Measurements from ENCODE around the gene OLIG3.

OLIG3 gene

DNA sequence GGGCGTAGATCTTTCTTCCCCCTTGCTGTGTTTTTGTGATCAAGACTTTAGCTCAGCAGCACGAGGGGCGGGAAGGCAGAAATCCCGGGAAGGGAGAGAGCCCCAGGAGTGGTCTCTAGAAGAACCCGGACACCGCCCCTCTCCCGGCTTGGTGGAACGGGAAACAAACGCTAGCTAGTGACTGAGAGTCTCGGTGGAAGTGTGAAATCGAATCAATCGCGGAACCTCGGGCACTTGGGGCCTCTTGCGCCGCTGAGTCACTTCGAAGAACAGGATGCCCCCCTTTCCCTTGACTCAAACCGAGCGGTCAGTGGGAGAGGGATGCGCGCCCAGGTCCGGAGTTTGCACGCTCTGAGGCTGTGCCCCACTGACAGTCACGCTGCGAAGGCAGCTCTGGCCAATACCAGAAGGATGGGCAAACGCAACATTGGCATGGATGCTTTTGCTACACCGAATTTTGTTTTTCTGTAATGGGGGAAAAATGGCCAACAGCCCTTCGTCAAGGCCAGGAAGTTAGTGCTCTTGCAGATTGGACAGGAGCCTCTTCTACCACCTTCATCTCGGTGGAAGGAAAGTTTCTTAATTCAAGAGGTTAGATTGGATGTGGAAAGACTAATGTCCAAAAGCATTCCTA is 1.6 kb upstream of the OLIG3 start:
- DNase-seq = no peak

DNA sequence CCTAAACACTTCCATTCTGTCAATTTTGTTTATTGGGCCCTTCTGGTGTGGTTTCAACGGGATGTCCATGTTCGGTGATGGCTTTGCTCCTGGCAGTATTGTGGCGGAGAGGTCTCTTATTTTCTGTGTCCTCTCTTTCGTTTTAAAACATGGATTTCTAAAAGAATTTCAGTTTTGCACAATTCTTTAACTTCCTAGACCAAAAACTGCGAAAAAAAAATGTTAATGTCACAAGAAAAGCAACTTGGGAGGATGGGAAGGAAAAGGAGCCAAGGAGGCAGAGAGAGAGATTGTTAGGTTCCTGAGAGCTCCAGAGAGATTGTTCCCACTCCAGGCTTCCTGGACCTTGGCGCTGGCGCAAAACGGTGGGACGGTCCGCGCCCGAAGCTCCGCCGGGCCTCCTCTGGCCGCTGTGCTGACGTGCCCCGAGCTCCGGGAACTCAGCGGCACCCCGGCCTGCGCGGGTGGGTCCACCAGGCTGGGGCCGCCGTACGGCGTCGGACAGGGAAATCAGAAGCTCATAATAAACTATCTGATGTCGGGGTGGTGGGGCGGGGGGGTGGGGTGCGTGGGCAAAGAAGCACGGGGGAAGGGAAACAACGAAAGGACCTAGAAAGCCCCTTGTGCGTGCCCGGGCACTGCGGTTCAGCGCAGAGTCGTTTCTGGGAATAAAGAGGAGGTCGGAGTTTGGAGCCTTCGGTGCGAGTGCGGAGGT is 951 bp upstream of the OLIG3 start:
- no peak for DNase-seq

DNA sequence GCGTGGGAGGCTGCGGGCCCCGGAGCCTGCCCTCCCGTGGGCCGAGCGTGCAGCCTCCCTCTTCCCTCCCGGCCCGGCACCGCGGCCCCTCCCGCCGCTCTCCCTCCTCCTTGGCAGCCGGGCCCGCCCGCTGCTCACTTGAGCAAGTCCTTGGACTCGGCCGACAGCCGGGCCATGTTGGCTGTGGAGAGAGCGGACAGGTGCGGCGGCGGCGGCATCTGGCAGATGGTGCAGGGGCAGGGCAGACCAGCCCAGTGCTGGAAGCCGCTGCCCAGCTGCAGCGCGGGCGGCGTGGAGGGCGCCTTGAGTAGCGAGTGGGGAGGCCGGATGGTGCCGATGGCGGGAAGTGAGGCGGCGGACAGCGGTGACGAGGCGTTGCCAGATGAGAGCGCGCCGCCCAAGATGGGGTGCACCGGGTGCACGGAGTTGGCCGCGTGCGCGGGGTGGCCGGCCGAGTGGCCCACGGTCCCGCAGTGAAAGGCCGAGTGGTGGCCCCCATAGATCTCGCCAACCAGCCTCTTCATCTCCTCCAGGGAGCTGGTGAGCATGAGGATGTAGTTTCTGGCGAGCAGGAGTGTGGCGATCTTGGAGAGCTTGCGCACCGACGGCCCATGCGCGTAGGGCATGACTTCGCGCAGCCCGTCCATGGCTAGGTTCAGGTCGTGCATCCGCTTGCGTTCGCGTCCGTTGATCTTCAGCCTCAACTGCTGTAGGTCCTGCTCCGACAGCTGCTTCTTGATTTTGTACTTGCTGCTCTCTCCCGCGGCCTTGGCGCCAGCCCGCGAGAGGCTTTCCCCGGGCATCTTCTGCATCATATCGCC is 766 bp downstream of the OLIG3 start:
- DNase-seq = no peak

DNA sequence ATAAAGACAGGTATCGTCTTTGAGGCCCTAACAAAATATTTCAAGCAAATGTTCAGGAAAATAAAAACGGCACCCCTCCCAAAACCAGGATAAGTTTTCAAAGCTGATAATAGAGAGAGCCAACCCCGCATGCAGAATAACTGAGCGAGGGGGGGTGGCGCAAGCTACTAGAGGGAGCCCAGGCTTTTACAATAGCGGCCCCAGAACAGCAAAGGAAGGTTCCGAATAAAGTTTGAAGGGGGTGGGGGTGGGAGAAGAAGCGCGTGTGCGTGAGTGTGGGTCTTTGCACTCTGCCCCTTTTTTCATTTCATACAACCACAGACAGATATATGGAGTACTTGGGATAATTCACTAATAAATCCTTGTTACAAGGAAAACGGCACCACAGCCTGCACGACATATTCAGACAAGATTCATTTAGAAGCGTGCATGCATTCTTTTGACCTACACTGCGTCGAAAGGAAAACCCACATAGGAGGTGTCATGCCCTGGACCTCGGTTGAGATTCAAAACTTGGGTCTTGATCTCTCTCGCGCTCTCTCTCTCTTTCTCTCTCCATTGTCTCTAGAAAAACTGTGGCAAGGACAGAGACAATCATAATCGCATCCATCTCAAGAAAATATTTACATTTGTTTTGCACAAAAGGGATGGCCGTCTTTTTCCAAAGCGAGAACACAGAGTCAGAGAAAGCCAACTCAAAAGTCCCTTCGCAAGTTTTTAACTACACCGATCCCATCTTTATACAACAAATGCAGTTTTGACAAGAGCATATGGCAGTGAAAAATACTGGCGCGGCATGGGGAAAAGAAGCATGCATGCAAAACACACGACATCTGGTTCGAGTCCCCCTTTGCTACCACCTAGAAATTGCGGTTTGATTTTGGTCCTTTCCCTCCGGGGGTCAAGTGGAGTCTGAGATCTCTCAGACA is 1.6 kb downstream of the OLIG3 start:
- DNase-seq = no peak

DNA sequence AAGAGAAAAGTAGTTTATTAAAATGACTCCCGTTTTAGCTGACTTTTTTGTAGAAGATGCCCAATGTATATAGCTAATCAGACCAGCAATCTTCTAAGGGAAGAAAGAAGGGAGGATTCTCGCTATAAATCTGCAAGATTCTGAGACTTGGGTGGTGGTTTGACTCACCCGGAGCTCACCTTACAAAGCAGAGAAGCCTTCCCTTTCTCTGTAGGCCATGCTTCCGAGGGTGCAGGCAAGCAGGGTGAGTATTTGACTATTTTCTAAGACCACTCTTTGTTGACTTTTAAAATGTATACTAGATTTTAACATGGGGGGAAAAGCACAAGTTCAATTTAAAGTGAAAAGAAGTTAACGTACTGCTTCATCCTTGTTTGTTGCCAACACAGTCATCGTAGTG is 2.7 kb downstream of the OLIG3 start:
- DNase-seq = no peak

DNA sequence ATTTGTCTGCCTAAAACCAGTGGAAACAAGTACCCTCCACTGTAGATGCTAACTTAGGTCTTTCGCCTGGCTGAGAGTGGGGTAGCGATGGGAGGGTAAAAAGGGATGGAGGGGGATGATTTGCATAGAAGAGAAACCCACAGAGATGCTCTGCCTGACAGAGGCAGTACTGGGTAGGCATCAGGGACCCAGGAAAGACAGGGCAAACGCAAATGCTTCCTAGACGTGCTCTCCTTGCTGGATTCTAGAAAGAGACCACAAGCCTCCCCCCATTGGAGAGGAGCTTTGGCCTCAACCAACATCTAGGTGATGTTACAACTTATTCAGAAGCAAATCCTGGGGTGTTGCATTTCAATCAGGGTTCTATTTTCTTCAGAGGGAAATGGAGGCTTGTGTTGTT is 3.2 kb downstream of the OLIG3 start:
- DNase-seq = no peak

DNA sequence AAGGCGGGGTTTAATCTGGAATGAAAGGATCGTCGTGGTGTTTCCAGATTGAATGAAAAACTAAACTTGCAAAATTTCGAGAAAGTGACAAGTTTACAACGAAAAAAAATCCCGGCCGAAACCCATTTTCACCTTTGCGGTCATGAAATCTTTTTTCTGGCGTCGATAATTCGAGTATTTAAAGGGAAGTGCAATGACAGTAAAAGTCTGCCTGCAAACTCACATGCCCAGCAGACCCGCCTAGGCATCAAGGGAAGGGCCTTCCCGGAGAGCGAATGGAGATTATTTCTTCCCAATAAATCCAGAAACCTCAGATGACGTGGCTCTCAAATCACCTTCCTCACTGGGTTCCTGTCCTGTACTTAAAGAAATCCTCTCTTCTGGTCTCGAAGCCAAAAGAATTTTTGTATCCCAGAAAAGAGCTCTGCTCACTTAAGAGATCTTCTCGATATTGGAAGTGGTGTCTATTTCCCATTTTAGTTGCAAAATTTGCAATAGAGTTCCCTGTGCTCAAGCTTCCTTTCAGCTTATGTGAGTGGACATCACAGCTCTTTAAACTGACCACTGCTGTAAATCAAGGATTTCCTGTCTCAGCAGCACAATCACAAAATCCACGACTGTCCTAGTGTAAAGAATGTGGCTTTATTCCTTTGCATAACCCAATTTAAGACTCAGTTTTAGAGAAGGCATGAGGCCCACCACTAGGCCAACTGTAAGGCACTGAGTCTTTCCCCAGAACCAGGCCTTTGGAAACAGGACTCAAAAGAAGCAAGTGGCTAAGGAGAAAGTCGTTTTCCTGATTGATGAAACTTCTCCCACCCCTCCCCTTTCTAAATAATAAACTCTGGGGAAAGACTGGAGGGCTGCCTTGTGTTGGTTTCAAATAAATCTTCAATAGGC is 3.9 kb downstream of the OLIG3 start:
- no peak for DNase-seq

DNA sequence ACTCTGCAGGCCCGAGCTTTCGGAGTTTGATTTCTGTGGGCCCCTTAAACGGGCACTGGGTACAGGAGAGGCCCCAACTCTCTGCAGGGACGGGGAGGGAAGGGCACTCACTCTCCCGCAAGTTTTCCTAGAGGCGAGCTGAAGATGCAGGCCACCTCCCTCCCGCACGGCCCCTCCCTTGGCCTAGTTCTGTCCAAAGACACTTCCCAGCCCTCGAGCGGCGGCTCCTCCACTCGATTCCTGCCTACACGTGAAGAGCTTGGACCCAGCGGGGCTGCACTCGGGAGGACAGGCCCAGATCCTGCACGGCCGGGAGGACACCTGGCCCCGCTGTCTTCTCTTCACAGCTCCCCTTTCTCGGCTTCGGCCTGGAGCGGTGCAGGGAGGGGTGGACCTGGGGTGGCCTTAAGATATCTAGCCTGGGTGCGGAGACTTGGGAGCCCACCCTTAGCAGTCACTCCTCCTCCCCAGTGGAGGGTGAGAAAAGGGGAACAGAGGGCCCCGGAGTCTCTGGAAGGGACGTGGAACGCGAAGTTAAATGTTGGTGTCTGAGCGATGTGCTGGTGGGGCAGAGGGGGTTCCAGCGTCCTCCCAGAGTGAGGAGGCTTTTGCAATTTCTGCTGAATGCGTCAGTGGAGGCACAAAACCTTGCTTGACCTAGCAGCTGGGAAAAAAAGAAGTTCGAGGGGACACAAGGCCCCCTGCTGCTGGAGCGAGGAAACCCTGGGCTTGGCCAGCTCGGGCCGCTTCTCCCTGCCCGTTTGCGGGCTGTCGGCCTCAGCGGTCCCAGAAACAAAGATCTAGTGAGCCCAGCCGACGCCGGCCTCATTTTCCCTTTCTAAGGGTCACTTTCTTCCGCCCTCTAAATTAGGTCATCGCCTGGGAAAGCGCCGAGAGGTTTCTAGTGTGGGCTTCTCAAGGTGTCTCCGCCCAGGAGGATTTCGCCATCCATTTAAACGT is 4.9 kb downstream of the OLIG3 start:
- no peak for DNase-seq

DNA sequence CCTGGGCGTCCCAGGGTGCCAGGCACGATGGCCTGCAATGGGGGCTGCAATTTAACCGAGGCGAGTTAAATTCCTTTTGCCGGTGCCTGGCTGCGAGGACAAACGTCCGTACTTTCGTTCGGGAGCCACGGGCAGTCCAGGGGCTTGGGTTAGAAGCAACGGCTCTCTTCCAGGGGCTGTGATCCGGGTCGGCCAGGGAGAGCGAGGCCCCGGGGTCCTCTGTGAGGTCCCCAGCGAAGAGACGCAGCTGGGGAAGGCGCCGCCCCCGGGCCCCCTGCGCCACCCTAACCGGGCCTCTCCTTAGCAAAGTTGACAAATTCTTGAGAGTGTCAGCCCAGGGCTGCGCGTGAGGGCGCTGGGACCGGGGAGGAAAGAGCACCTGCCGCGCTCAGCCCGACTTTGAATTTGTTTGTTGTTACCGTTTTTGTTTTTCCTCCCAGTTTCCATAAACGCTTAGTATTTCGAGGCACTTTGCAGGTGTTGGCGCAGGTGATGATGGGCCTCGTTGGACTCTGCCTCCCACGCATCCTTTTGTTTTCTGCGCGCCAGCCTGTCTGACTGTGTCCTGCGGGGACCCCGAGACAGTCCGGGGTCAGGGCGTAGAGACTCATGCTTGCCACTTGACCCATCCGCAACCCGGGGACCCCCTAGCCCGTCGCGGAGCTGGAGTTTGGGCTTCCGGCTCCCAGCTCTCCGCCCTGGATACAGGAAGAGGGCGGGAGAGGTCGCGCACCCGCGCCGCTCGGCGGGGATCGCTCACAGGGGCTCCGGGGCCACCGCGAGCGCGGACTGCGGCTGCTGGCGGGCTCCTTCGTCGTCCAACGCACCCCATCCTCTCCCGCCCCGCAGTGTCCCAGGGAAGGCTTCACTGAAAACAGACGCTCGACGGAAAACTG is 5.8 kb downstream of the OLIG3 start:
- DNase-seq = no peak

DNA sequence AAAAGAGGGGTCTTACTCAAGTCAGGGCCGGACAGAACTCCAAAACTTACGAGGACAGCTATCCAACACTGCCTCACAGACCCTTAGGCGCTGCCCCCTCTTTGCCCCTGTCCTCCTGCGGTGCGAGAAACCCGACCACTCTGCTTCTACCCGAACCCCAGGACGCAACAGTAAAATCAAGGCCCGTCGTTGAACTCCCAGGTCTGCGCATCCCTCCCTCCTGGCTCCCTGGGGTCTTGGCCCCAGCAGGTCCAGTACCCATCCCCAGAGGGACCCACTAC is 6.4 kb downstream of the OLIG3 start:
- no peak for DNase-seq

DNA sequence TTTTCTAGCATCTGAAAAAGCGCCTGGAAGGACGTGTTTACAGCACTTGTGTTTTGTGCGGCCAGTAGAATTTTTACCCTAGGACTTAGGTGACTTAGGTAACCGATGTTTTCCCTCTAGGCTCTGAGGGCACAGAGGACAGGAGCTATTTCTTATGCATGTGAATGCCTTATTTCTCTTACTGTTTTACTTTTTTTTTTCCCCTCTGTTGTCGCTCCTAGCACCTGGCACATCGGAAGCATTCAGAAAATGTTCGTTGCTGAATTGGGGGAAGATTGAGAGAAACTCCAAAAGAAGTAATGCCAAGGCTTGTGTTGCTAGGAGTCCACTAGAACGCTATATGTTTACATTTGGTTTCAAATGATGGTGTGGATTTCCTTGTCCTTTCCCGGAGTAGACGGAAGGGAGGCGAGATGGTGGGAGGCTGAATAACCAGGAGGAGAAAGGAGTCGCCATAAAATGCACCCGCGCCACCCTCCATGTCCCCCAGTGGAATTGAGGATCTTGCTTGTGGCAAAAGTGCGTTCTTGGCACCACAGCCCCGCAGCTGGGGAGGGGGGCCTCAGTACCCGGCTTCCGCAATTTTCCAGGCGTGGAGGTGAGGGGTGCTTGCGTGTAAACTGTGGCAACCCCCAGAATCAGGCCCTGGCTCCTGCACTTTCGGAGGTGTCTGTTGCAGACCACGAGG is 6.9 kb downstream of the OLIG3 start:
- DNase-seq = no peak

DNA sequence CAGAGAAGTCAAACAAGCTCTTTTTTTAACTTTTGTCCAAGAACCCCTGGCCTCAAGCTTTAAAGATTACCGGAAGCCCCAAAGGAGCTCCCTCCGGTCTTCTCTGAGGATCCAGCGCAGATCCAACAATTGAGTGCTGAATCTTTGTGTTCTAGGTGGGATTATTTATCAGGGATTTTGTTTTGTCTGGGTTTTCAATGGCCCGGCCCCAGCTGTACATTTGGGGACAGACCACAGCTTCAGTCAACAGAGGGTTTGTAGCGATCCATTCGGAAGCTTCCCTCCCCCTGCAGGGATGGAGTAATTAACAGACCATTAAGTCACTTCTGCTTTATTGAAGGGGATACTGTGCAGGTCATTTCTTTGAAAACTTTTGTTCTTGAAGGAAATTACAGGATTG is 7.8 kb downstream of the OLIG3 start:
- no peak for DNase-seq

DNA sequence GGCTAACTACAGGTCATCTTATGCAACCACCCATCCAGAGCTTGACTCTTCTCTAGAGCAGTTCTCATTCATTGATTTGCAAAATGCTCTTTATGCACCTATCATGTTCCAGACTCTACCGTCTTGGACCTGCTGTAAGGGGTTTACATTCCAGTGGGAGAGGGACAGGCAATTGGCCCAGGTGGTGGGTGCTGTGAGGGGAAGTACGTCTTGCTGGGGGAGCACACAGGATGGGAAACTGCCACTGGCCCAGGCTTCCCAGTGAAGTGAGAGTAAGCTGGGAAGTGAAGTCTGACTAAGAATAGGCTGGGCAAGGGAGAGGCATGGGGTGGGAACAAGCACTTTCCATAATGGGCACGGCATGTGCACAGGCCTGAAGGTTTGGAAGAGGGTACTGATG is 13.8 kb downstream of the OLIG3 start:
- no peak for DNase-seq

DNA sequence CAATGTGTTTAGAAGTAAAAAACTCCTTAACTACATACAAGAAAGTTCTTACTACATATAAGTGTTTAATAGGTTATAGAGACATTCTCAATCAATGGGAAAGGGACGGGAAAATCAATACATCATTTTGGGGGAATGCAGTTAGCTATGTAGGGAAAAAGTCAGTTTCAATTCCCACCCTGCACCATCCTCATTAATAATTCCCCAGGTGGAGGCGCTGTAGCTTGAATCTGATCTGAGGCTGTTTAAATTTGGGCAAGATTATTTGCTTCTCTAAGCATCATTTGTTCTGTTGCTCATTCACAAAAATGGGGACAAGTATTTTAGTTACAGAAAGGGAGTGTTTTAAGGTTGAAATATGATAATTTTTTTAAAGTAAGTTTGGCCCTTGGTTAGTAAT is 19.1 kb downstream of the OLIG3 start:
- no peak for DNase-seq

DNA sequence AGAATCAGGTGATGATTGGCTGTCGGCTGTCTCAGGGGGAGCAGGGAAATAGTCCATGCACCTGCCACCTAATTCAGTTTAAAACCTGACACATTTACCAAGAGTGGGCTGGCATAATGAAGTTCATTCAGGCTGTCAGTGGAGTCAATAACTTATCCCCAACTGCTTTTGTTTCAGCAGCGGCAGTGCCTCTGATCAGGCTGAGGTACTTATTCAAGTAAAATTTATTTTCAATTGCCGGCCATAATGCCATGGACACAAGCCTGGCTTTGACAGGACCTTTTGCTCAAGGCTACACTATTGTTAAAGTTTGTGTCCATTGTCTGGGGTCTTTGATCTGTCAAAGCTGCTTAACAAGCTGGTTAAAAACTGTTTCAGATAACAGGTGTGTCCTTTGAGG is 20.6 kb downstream of the OLIG3 start:
- no peak for DNase-seq

DNA sequence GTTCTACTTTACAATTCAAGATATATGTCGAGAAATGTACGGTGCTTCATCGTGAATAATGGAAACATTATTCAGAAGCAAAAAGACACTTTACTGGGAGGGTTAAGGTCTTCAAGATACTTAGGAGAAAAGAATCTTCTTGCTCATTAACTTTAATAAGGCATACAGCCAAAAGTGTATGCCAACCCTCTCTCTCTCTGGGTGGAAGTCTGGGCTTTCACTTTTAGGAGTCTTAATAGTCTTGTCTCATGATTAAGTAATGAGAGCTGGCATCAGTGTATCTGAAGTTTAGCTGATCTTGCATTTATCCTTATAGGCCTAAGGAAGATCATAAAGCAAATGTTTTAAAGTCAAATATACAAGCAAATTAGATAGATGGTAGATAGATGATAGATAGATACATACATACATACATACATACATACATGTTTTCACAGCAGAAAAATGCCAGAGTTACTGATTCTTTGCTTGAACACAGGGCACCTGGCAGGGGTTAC is 21.5 kb downstream of the OLIG3 start:
- DNase-seq = no peak

DNA sequence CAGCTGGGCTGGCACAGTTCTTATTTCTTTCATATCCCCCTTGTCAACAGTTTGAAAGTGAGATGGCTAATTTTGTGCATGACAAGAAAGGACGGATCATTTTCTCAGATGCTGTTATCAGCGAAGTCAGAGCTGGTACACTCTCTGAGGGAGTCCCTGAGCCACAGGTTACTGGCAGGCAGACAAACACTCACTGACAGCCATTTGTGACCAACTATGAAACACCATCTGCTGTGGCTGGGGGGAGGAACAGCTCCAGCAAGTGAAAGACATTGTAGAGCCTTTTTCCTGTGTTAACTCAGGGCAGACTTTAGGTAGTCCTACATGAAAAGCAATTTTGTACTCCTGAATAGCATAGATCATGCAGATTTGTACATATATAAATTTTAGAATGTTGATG is 22.2 kb downstream of the OLIG3 start:
- no peak for DNase-seq

DNA sequence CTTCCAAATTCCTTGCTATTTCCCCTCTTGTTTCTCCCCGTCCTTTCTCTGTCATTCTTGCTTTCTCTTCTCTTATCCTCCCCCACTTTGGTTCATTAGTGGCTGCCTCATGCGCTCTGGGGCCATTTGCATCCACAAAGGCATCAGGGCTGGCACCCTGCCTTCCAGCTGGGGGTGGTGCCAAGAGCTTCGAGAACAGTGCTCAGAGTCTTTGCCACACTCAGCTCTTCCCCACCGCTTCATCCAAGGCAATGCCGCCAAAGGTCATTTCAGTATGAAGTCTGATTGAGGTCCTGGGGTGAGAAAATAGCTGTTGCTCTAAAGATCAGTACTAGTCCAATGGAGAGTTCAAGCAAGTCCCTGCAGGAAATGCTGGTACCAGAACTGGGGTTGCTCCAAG is 22.7 kb downstream of the OLIG3 start:
- no peak for DNase-seq

DNA sequence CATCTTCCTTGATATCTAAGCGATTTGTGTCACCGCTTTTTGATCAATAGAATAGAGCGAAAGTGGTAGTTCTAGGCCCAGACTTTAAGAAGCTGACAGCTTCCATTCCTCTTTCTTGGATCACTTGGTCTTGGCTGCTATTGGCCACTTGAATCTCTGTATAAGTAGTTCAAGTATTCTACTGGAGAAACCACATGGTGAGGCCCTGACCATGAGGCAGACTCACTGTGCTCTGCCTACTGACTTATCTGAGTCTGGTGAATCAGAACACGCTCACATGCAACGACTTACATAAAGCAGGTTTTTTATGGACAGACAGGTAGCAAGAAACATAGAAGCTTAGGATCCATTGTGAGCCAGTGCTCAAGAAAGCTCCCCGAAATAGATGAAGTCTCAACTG is 27.0 kb downstream of the OLIG3 start:
- DNase-seq = no peak

Measured in effector CD4-positive, alpha-beta T cell (primary cell).